H1 (cell line): ENCODE results near the gene CA9. TPM values are rescaled to one million over a fixed set of nuclear protein-coding genes. Genes with fewer than 3 reads are reported as not detected.

Experiments
- CTCF ChIA-PET: fragments of 300-600 bp; sonication (Branson Sonifier 250); formaldehyde crosslinking; loops from one replicate; lab custom pipeline; 2021; ENCODE audit not compliant: partially characterized antibody; lab: Charles Lee
- POLR2A ChIA-PET: fragments of 300-600 bp; sonication (Branson Sonifier 250); formaldehyde crosslinking; loops from one replicate; lab custom pipeline; 2021; ENCODE audit warnings: inconsistent platforms; ENCODE audit not compliant: partially characterized antibody; lab: Charles Lee
- DNase-seq, 2 experiments: peaks; one replicate each; pipeline versions ENCODE4 v3.0.0 to v3.0.0-alpha.2; 2010 to 2022; ENCODE audit warnings: low spot score in 2 of 2, low read depth in 1 of 2, mixed read lengths in 1 of 2
- FAIRE-seq: peaks from 2 replicates; lab custom pipeline; 2011; peaks lifted over from hg19 to GRCh38; lab: Jason Lieb, UNC
- H2AFZ ChIP-seq: 2 replicates; pipeline ENCODE4 v1.8.1; 2012; ENCODE audit warnings: low read length, inconsistent platforms
- H2AK5ac ChIP-seq: 2 replicates; pipeline ENCODE4 v1.6.1; 2013; ENCODE audit warnings: low read depth, low read length
- H2BK120ac ChIP-seq: replicated peaks from 2 replicates; pipeline ENCODE3; 2013; ENCODE audit warnings: low read depth, low read length, inconsistent platforms
- H2BK12ac ChIP-seq: 2 replicates; pipeline ENCODE4 v1.6.1; 2013; ENCODE audit warnings: low read depth, low read length
- H2BK15ac ChIP-seq: 2 replicates; pipeline ENCODE4 v1.6.1; 2013; ENCODE audit warnings: low read length
- H2BK20ac ChIP-seq: 2 replicates; pipeline ENCODE4 v1.6.1; 2013; ENCODE audit warnings: low read length
- H2BK5ac ChIP-seq: 2 replicates; pipeline ENCODE4 v1.6.1; 2013; ENCODE audit warnings: low read depth, low read length
- H3K14ac ChIP-seq: 2 replicates; pipeline ENCODE4 v1.6.1; 2013; ENCODE audit warnings: inconsistent platforms; ENCODE audit not compliant: insufficient read length
- H3K18ac ChIP-seq: 2 replicates; pipeline ENCODE4 v1.6.1; 2013; ENCODE audit warnings: low read length; ENCODE audit errors: extremely low read depth
- H3K23ac ChIP-seq: 2 replicates; pipeline ENCODE4 v1.6.1; 2013; ENCODE audit warnings: inconsistent platforms; ENCODE audit not compliant: insufficient read length
- H3K23me2 ChIP-seq: 2 replicates; pipeline ENCODE4 v1.6.1; 2013; ENCODE audit warnings: low read depth, low read length
- H3K27ac ChIP-seq: 2 replicates; pipeline ENCODE4 v1.6.1; 2011; ENCODE audit warnings: low read depth, low read length, inconsistent platforms
- H3K27me3 ChIP-seq, 4 experiments: replicated peaks in 1 of 4; 1 replicate in 1 of 4; 2 replicates in 3 of 4; pipeline versions ENCODE4 v1.6.1 to v1.8.1; 2011 to 2013; ENCODE audit warnings: low read length in 3 of 4, mild to moderate bottlenecking in 3 of 4, inconsistent platforms in 2 of 4, mixed read lengths in 2 of 4, moderate library complexity in 1 of 4; ENCODE audit not compliant: control insufficient read depth in 3 of 4, insufficient read depth in 3 of 4; ENCODE audit errors: extremely low read depth in 1 of 4
- H3K36me3 ChIP-seq, 4 experiments: 2 replicates each; pipeline versions ENCODE4 v1.6.1 to v1.8.1; 2011 to 2013; ENCODE audit warnings: mild to moderate bottlenecking in 4 of 4, low read length in 3 of 4, moderate library complexity in 2 of 4, control low read depth in 1 of 4, inconsistent platforms in 1 of 4; ENCODE audit not compliant: insufficient read depth in 4 of 4, control insufficient read depth in 2 of 4
- H3K4ac ChIP-seq: replicated peaks from 2 replicates; pipeline ENCODE3; 2013; ENCODE audit warnings: low read length, low read depth, mixed read lengths, inconsistent platforms; ENCODE audit not compliant: insufficient read length
- H3K4me1 ChIP-seq, 4 experiments: replicated peaks in 1 of 4; 1 replicate in 1 of 4; 2 replicates in 3 of 4; pipeline versions ENCODE4 v1.6.1 to v1.8.1; 2011 to 2013; ENCODE audit warnings: low read length in 3 of 4, inconsistent platforms in 2 of 4, mixed read lengths in 1 of 4; ENCODE audit not compliant: insufficient read depth in 4 of 4, control insufficient read depth in 3 of 4
- H3K4me2 ChIP-seq, 2 experiments: 2 replicates each; pipeline versions ENCODE4 v1.6.1 to v1.8.1; 2011 to 2013; ENCODE audit warnings: low read depth in 2 of 2, low read length in 2 of 2, control low read depth in 1 of 2, inconsistent platforms in 1 of 2, mild to moderate bottlenecking in 1 of 2; ENCODE audit not compliant: insufficient read depth in 1 of 2
- H3K4me3 ChIP-seq, 4 experiments: fragments of 200-600, 300-600 bp in 1 of 4; sonication (generic), shearing (Covaris generic), sonication (Bioruptor Twin) in 1 of 4; 2 replicates each; pipeline versions ENCODE4 v1.5.1 to v1.8.1; 2011 to 2016; ENCODE audit warnings: low read length in 4 of 4, low read depth in 3 of 4, control low read depth in 2 of 4, inconsistent platforms in 2 of 4, mild to moderate bottlenecking in 2 of 4, mixed read lengths in 1 of 4, moderate library complexity in 1 of 4; ENCODE audit not compliant: insufficient read depth in 2 of 4; ENCODE audit errors: extremely low read depth in 1 of 4
- H3K56ac ChIP-seq: replicated peaks from 2 replicates; pipeline ENCODE3; 2013; ENCODE audit warnings: low read depth, mild to moderate bottlenecking, mixed read lengths, low read length, inconsistent platforms; ENCODE audit not compliant: insufficient read length
- H3K79me1 ChIP-seq: 2 replicates; pipeline ENCODE4 v1.6.1; 2013; ENCODE audit warnings: low read depth, low read length, control low read depth
- H3K79me2 ChIP-seq, 2 experiments: 2 replicates each; pipeline versions ENCODE4 v1.6.1 to v1.8.1; 2012 to 2013; ENCODE audit warnings: low read length in 2 of 2, mild to moderate bottlenecking in 2 of 2, inconsistent platforms in 1 of 2; ENCODE audit not compliant: insufficient read depth in 2 of 2, control insufficient read depth in 1 of 2
- H3K9ac ChIP-seq, 4 experiments: replicated peaks in 1 of 4; 1 replicate in 1 of 4; 2 replicates in 3 of 4; pipeline versions ENCODE4 v1.6.1 to v1.8.1; 2011 to 2013; ENCODE audit warnings: low read depth in 3 of 4, low read length in 3 of 4, control low read depth in 2 of 4, mild to moderate bottlenecking in 2 of 4, moderate library complexity in 2 of 4, inconsistent platforms in 1 of 4; ENCODE audit errors: extremely low read depth in 1 of 4
- H3K9me3 ChIP-seq, 2 experiments: 2 replicates each; pipeline versions ENCODE4 v1.6.1 to v1.8.1; 2012 to 2013; ENCODE audit warnings: mild to moderate bottlenecking in 2 of 2, moderate library complexity in 2 of 2, control low read depth in 1 of 2, inconsistent platforms in 1 of 2, low read depth in 1 of 2, low read length in 1 of 2, mixed read lengths in 1 of 2; ENCODE audit not compliant: insufficient read depth in 2 of 2
- H4K20me1 ChIP-seq, 2 experiments: replicated peaks in 1 of 2; 2 replicates each; pipeline versions ENCODE3 to v1.8.1; 2011 to 2013; ENCODE audit warnings: inconsistent platforms in 2 of 2, low read length in 2 of 2, mild to moderate bottlenecking in 1 of 2; ENCODE audit not compliant: insufficient read depth in 2 of 2, control insufficient read depth in 1 of 2
- H4K5ac ChIP-seq: 2 replicates; pipeline ENCODE4 v1.6.1; 2013; ENCODE audit warnings: low read length, low read depth, mixed read lengths, inconsistent platforms; ENCODE audit not compliant: insufficient read length
- H4K8ac ChIP-seq: 2 replicates; pipeline ENCODE4 v1.8.0; 2013; ENCODE audit warnings: mild to moderate bottlenecking, moderate library complexity, low read length, inconsistent platforms; ENCODE audit not compliant: insufficient read depth; ENCODE audit errors: extremely low read depth
- H4K91ac ChIP-seq: replicated peaks from 2 replicates; pipeline ENCODE3; 2013; ENCODE audit warnings: low read length, mixed read lengths, inconsistent platforms; ENCODE audit not compliant: insufficient read length
- CHD1 ChIP-seq: IDR thresholded peaks from 2 replicates; pipeline ENCODE4 v1.6.1; 2012; ENCODE audit warnings: low read depth, low read length, improper control_type of control experiment
- RBBP5 ChIP-seq: IDR thresholded peaks from 2 replicates; pipeline ENCODE4 v1.7.1; 2012; ENCODE audit warnings: low read depth, mild to moderate bottlenecking, inconsistent platforms, low read length, moderate library complexity, borderline replicate concordance
- RXRA ChIP-seq: IDR thresholded peaks from 2 replicates; pipeline ENCODE4 v1.6.1; 2011; ENCODE audit warnings: low read depth, mild to moderate bottlenecking, low read length, moderate library complexity; ENCODE audit not compliant: insufficient read depth
- SP4 ChIP-seq: IDR thresholded peaks from 2 replicates; pipeline ENCODE4 v1.6.1; 2012; ENCODE audit warnings: low read length, inconsistent platforms
- TAF7 ChIP-seq: optimal IDR thresholded peaks from 2 replicates; pipeline ENCODE3; 2011; ENCODE audit warnings: low read depth, mild to moderate bottlenecking, inconsistent platforms, low read length, moderate library complexity, borderline replicate concordance
- WGBS, 2 experiments: shearing (Covaris generic) in 1 of 2; methylation state at CpG; one replicate each; pipeline versions ENCODE4 v1.1.6 to v1.1.7; 2013 to 2015; ENCODE audit warnings: low lambda C conversion rate in 2 of 2, mixed read lengths in 2 of 2, inconsistent platforms in 1 of 2, low coverage in 1 of 2, missing lambda C conversion rate in 1 of 2; ENCODE audit not compliant: insufficient replicate concordance in 2 of 2, insufficient coverage in 1 of 2, insufficient read length in 1 of 2; ENCODE audit errors: extremely low coverage in 1 of 2, missing lambda C conversion rate in 1 of 2; 5-methylcytosine and 5-hydroxymethylcytosine counted together
- polyA plus RNA-seq, 7 experiments: library from polyadenylated mRNA; depleted of rRNA in 3 of 7; stranded (reverse) in 5 of 7; unstranded in 2 of 7; fragments of >200 nt in 5 of 7; fragments of 200-250 nt in 2 of 7; gene quantifications; 1 replicate in 5 of 7; 2 replicates in 1 of 7; 4 replicates in 1 of 7; pipeline versions ENCODE4 v1.2.1 to v1.2.3, GENCODE V29; 2011 to 2013; ENCODE audit warnings: missing spikeins in 2 of 7, mixed read lengths in 2 of 7
- total RNA-seq: library from RNA; stranded (reverse); fragmentation: NEBNext Ultra II Directional; extraction: Animal tissue kit (Norgen Biotek cat#: 25700); gene quantifications from 2 replicates; pipeline ENCODE4 v1.2.1, GENCODE V29; 2021

The CA9 gene
- total and polyA plus RNA-seq, 2 of the 8 experiments (the other 6 are each of a cell fraction or from before 2014, with no cell fraction given), result 1.3 to 1.8 TPM

- Histone ChIP-seq H3K23ac (no peak overlapping the region), H3K9me3 (no peaks in the 10 kb centered on the region), H3K79me2 (no peaks in the 10 kb centered on the region; a peak in 1 of 4 replicates), H2BK15ac (peak overlapping the region; percentile 25; the same call in 1 of the 2 replicates), H3K27ac (no peak overlapping the region), H4K5ac (no peak overlapping the region), H3K4ac (no peak overlapping the region), H3K14ac (no peak overlapping the region), H2BK12ac (no peak overlapping the region), H4K20me1 (peaks cover 0 to 2% of the 10 kb centered on the region in 2 experiments), H3K4me1 (peaks cover 0 to 5% (median 1%) of the 10 kb centered on the region in 4 experiments; a peak in 5 of 7 replicates), H3K4me3 (no peak overlapping the region), H2AFZ (no peak overlapping the region), H3K18ac (no peak overlapping the region), H3K4me2 (no peak overlapping the region), H3K56ac (no peak overlapping the region), H2BK20ac (no peak overlapping the region), H3K23me2 (peaks cover 4% of the 10 kb centered on the region; the same call in 1 of the 2 replicates), H2AK5ac (peak overlapping the region; percentile 77; the same call in 1 of the 2 replicates), H2BK5ac (no peak overlapping the region), H3K36me3 (peaks cover 5 to 19% (median 11%) of the 10 kb centered on the region in 4 experiments), H4K8ac (no peak overlapping the region), H3K79me1 (peaks cover 2% of the 10 kb centered on the region; the same call in 1 of the 2 replicates), H3K9ac (no peak overlapping the region), H2BK120ac (no peak overlapping the region), H3K27me3 (no peaks in the 10 kb centered on the region), H4K91ac (no peak overlapping the region)
- FAIRE-seq (no peak), DNase-seq (no peak)
- POLR2A ChIA-PET, result interaction anchor here (0.8 to 6.6 kb wide), 5 partner anchors 9 to 94 kb away, joined by 3 to 65 read pairs (median 24); partner anchors contain the start of genes CA9 and TPM2
- CTCF ChIA-PET, result interaction anchor here (0.9 to 15.9 kb wide), 7 partner anchors 9 to 63 kb away, joined by 3 to 347 read pairs (median 90); partner anchors contain the start of genes CCDC107, CREB3, RMRP and SIT1
- 95% methylated on average over 5 of the region's 5 CpGs; no CpG with 5 or more reads in 1 of the 2 experiments for WGBS, 2 experiments
- TF ChIP-seq SP4 (no peak), TAF7 (no peak), RXRA (no peak), CHD1 (no peak), RBBP5 (no peak)
Measured at GRCh38 chr9:35666549-35666948, 7.2 kb upstream of the CA9 start.
